ENCODE measurements around the gene SYNE1. TPM values are rescaled to one million over a fixed set of nuclear protein-coding genes. Genes with fewer than 3 reads are reported as not detected.

The SYNE1 gene
- total and polyA plus RNA-seq, 4 experiments from 2014 or later: 22.5 to 228 (median 144) TPM

DNA sequence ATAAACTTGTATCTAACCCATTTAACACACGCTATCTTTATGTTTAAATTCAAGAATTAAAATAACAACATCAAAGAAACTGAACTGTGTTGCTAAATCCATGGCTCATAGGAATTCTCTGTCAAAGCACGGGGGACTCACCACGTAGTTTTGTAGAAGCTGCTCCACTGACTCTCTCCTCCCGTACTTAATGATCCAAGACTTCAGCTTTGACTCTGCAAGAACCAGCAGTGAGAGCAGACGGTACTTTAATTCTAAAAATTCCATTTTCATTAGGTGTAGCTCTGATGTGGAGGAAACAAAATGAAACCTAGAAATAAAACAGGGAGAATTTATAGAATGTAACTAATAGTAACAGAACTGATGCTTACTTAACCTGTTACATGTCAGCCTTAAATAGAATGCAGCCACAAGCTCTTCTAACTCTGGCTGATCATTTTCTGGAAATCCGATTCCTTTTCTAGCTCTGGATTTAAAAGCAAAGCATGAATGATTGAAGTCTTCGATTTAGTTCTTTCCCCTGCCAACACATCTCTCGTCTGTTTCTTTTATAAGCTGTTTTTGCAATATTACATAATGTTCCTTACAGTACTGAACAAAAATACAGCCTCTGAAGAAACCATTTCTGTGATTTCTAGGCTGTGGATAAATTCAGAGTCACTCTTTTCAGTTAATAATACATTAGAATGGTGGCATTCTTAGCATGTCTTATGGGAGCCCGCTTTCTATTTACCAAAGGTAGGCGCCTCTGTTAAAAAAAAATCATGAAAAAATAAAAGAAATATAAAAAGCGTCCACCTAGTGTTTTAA lies 165.5 kb downstream of the SYNE1 start:
- no peak overlapping the region for H3K4me3 ChIP-seq (ENCODE audit: low read length in 2 of 2)
- H3K36me3 ChIP-seq (ENCODE audit: insufficient read depth, low read length): no peaks in the 10 kb centered on the region
- intact Hi-C loops (cut with micrococcal nuclease): no loop called here
- Mint-ChIP-seq H3K4me1 (no peaks in the 10 kb centered on the region), H3K27ac (no peak overlapping the region), H3K9me3 (peaks cover 0 to 6% (median 0%) of the 10 kb centered on the region in 8 donors), H3K27me3 (peaks cover 0 to 6% of the 10 kb centered on the region in 2 donors), H3K36me3 (no peaks in the 10 kb centered on the region), H3K4me3 (no peak overlapping the region)
- no peaks in the 10 kb centered on the region for H3K4me1 ChIP-seq (ENCODE audit: insufficient read depth, low read length)
- H3K27ac ChIP-seq (ENCODE audit: low read depth, low read length): no peak overlapping the region
- no peak for DNase-seq
- H3K9me3 ChIP-seq (ENCODE audit: control insufficient read depth in 1 of 2, low read length in 2 of 2): no peaks in the 10 kb centered on the region
- ChIA-PET CTCF (ENCODE audit: partially characterized antibody) (interaction anchor here (1.1 kb wide), 1 partner anchor 12 kb away, joined by 3 read pairs; no protein-coding TSS in a partner anchor), POLR2A (ENCODE audit: partially characterized antibody) (no interaction called here)
- H3K27me3 ChIP-seq (ENCODE audit: insufficient read depth, low read length): no peaks in the 10 kb centered on the region

DNA sequence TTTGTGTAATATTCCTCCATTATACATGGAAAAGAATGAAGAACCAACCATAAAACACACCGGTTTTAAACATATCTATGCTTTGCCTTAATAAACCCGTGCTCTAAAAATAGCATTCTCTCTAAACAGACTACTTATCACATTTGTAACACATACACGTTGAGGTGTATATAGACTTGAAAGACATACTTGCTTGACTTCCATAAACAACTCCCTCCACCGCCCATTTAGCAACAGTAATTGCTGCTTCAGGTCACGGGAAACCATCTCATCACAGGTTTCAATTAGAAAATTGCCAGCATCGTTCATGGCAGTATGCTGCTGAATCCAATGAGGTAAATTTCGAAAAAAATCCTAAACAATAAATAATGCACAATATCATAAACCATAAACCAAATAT lies 174.0 kb downstream of the SYNE1 start:
- Mint-ChIP-seq H3K27me3 (peaks cover 10 to 15% of the 10 kb centered on the region in 2 donors), H3K4me3 (peak overlapping the region in 2 of 8 donors; percentile 33 to 53), H3K4me1 (peaks cover 3 to 10% (median 8%) of the 10 kb centered on the region in 4 donors), H3K9me3 (no peaks in the 10 kb centered on the region), H3K27ac (no peak overlapping the region), H3K36me3 (no peaks in the 10 kb centered on the region)
- Histone ChIP-seq H3K4me3 (ENCODE audit: low read length in 2 of 2) (no peak overlapping the region), H3K36me3 (ENCODE audit: insufficient read depth, low read length) (no peaks in the 10 kb centered on the region), H3K9me3 (ENCODE audit: control insufficient read depth in 1 of 2, low read length in 2 of 2) (no peaks in the 10 kb centered on the region), H3K27me3 (ENCODE audit: insufficient read depth, low read length) (no peaks in the 10 kb centered on the region), H3K27ac (ENCODE audit: low read depth, low read length) (no peak overlapping the region), H3K4me1 (ENCODE audit: insufficient read depth, low read length) (peaks cover 6% of the 10 kb centered on the region)
- ChIA-PET POLR2A (ENCODE audit: partially characterized antibody) (no interaction called here), CTCF (ENCODE audit: partially characterized antibody) (no interaction called here)
- no peak for DNase-seq
- intact Hi-C loops (cut with micrococcal nuclease): no loop called here

DNA sequence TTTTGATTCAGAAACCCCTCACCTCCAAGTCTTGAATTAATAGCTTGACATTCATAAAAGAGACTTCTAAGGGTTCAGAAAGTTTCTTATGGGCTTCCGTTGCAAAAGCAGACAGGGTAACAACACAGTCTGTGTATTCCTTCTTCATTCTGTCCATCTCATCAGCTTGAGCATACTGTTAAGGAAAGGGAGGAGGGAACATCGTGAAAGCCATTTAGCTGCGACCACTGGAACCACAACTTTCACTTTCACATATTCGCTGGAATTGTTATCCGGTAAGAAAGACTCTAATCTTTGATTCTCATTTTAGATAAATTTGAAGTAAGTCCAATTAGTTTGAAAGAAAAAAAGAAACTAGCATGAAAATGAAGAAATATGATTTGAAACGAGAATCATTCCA lies 174.4 kb downstream of the SYNE1 start:
- H3K27ac ChIP-seq (ENCODE audit: low read depth, low read length): no peak overlapping the region
- no peaks in the 10 kb centered on the region for H3K9me3 Mint-ChIP-seq
- CTCF ChIA-PET (ENCODE audit: partially characterized antibody): no interaction called here

GRCh38 chr6:152461556-152461955 lies 175.6 kb downstream of the SYNE1 start:
- Histone ChIP-seq H3K9me3 (ENCODE audit: control insufficient read depth in 1 of 2, low read length in 2 of 2) (no peaks in the 10 kb centered on the region), H3K27ac (ENCODE audit: low read depth, low read length) (no peak overlapping the region), H3K36me3 (ENCODE audit: insufficient read depth, low read length) (no peaks in the 10 kb centered on the region), H3K4me1 (ENCODE audit: insufficient read depth, low read length) (peaks cover 6% of the 10 kb centered on the region), H3K27me3 (ENCODE audit: insufficient read depth, low read length) (no peaks in the 10 kb centered on the region), H3K4me3 (ENCODE audit: low read length in 2 of 2) (no peak overlapping the region)
- ChIA-PET CTCF (ENCODE audit: partially characterized antibody) (no interaction called here), POLR2A (ENCODE audit: partially characterized antibody) (no interaction called here)
- peaks cover 3 to 10% (median 8%) of the 10 kb centered on the region in 4 donors for H3K4me1 Mint-ChIP-seq
- H3K4me3 Mint-ChIP-seq: no peak overlapping the region
- H3K36me3 Mint-ChIP-seq: no peaks in the 10 kb centered on the region
- intact Hi-C loops (cut with micrococcal nuclease): no loop called here
- H3K27ac Mint-ChIP-seq: no peak overlapping the region
- H3K27me3 Mint-ChIP-seq: peaks cover 10 to 20% of the 10 kb centered on the region in 2 donors
- DNase-seq: no peak
- no peaks in the 10 kb centered on the region for H3K9me3 Mint-ChIP-seq

More for the DNA sequence above, 174.4 kb downstream of the SYNE1 start:
- Mint-ChIP-seq H3K27ac (no peak overlapping the region), H3K27me3 (peaks cover 10 to 16% of the 10 kb centered on the region in 2 donors), H3K36me3 (no peaks in the 10 kb centered on the region), H3K4me3 (peak overlapping the region in 4 of 8 donors; percentile 17 to 53 (median 30)), H3K4me1 (peaks cover 3 to 10% (median 8%) of the 10 kb centered on the region in 4 donors)
- no peaks in the 10 kb centered on the region for H3K27me3 ChIP-seq (ENCODE audit: insufficient read depth, low read length)
- no peak overlapping the region for H3K4me3 ChIP-seq (ENCODE audit: low read length in 2 of 2)
- no peak for DNase-seq
- POLR2A ChIA-PET (ENCODE audit: partially characterized antibody): no interaction called here
- no peaks in the 10 kb centered on the region for H3K9me3 ChIP-seq (ENCODE audit: control insufficient read depth in 1 of 2, low read length in 2 of 2)
- H3K4me1 ChIP-seq (ENCODE audit: insufficient read depth, low read length): peaks cover 6% of the 10 kb centered on the region
- H3K36me3 ChIP-seq (ENCODE audit: insufficient read depth, low read length): no peaks in the 10 kb centered on the region
- intact Hi-C loops (cut with micrococcal nuclease): no loop called here

- H3K9me3 Mint-ChIP-seq: no peaks in the 10 kb centered on the region
- H3K27ac Mint-ChIP-seq: no peak overlapping the region
- CTCF ChIA-PET (ENCODE audit: partially characterized antibody): interaction anchor here (1.2 kb wide), 1 partner anchor 13 kb away, joined by 3 read pairs; no protein-coding TSS in a partner anchor
- no peak overlapping the region for H3K27ac ChIP-seq (ENCODE audit: low read depth, low read length)
- peaks cover 7 to 17% of the 10 kb centered on the region in 2 donors for H3K27me3 Mint-ChIP-seq
- intact Hi-C loops (cut with micrococcal nuclease): no loop called here
- H3K36me3 Mint-ChIP-seq: no peaks in the 10 kb centered on the region
- no peak overlapping the region for H3K4me3 ChIP-seq (ENCODE audit: low read length in 2 of 2)
- POLR2A ChIA-PET (ENCODE audit: partially characterized antibody): no interaction called here
- H3K9me3 ChIP-seq (ENCODE audit: control insufficient read depth in 1 of 2, low read length in 2 of 2): no peaks in the 10 kb centered on the region
- H3K27me3 ChIP-seq (ENCODE audit: insufficient read depth, low read length): no peaks in the 10 kb centered on the region
- no peak for DNase-seq
- peaks cover 6% of the 10 kb centered on the region for H3K4me1 ChIP-seq (ENCODE audit: insufficient read depth, low read length)
- H3K4me1 Mint-ChIP-seq: peaks cover 3 to 10% (median 8%) of the 10 kb centered on the region in 4 donors
- no peaks in the 10 kb centered on the region for H3K36me3 ChIP-seq (ENCODE audit: insufficient read depth, low read length)
- peak overlapping the region in 1 of 8 donors; percentile 29 for H3K4me3 Mint-ChIP-seq
Measured at GRCh38 chr6:152458648-152459644, 178.2 kb downstream of the SYNE1 start.

- ChIA-PET POLR2A (ENCODE audit: partially characterized antibody) (no interaction called here), CTCF (ENCODE audit: partially characterized antibody) (no interaction called here)
- intact Hi-C loops (cut with micrococcal nuclease): no loop called here
Measured at GRCh38 chr6:152457949-152458624, 179.1 kb downstream of the SYNE1 start.

More at GRCh38 chr6:152457949-152458624, 179.1 kb downstream of the SYNE1 start:
- Mint-ChIP-seq H3K36me3 (no peaks in the 10 kb centered on the region), H3K27ac (no peak overlapping the region), H3K27me3 (peaks cover 7 to 13% of the 10 kb centered on the region in 2 donors), H3K4me3 (no peak overlapping the region), H3K4me1 (peaks cover 3 to 7% (median 5%) of the 10 kb centered on the region in 4 donors), H3K9me3 (no peaks in the 10 kb centered on the region)
- Histone ChIP-seq H3K4me1 (ENCODE audit: insufficient read depth, low read length) (peaks cover 6% of the 10 kb centered on the region), H3K36me3 (ENCODE audit: insufficient read depth, low read length) (no peaks in the 10 kb centered on the region), H3K4me3 (ENCODE audit: low read length in 2 of 2) (no peak overlapping the region), H3K9me3 (ENCODE audit: control insufficient read depth in 1 of 2, low read length in 2 of 2) (no peaks in the 10 kb centered on the region), H3K27me3 (ENCODE audit: insufficient read depth, low read length) (no peaks in the 10 kb centered on the region), H3K27ac (ENCODE audit: low read depth, low read length) (no peak overlapping the region)
- no peak for DNase-seq
